ENCODE measurements around the gene ZDHHC13.

The ZDHHC13 gene

DNA sequence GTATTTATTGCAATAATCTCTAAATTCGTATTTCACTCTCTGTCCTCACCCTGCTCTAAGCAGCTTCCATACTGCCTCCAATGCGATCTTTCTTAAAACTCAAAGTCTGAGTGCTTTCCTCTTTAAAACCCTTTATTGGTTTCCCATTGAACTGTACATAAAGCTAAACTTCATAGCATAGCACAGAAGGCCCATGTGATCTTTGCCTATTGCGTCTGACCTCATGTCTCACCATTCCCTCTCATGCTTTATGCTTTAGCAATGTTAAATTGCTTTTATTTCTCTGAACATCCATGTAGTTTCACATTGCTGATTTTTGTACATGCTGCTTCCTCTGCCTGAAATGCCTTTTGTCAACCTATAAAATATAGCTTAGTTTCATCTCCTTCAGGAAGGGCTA lies 28.4 kb downstream of the ZDHHC13 start:
- TF ChIP-seq CTCF (IDR thresholded peaks at IDR 0.05; ENCODE audit: low read depth, low read length, missing control alignments): no peak
- no peak overlapping the region for H3K4me3 ChIP-seq (ENCODE audit: low read depth, low read length)
- in situ Hi-C loops (cut with HindIII; ENCODE audit: low pct_ligation_motif_present, low sequenced_read_pairs): no loop called here

GRCh38 chr11:19156892-19157291 lies 39.9 kb downstream of the ZDHHC13 start:
- H3K27me3 ChIP-seq (replicated peaks): no peaks in the 10 kb centered on the region
- in situ Hi-C loops (cut with HindIII; ENCODE audit: low pct_ligation_motif_present, low sequenced_read_pairs): no loop called here
- no peak overlapping the region for H3K27ac ChIP-seq
- DNase-seq: no peak
- no peaks in the 10 kb centered on the region for H3K36me3 ChIP-seq (replicated peaks)
- no peak overlapping the region for H3K4me3 ChIP-seq (ENCODE audit: low read depth, low read length)
- no peak for TF ChIP-seq CTCF (IDR thresholded peaks at IDR 0.05; ENCODE audit: low read depth, low read length, missing control alignments)

More for the DNA sequence above, 28.4 kb downstream of the ZDHHC13 start:
- H3K36me3 ChIP-seq (replicated peaks): no peaks in the 10 kb centered on the region
- H3K27ac ChIP-seq: no peak overlapping the region
- DNase-seq: no peak
- H3K27me3 ChIP-seq (replicated peaks): no peaks in the 10 kb centered on the region

- no peak for TF ChIP-seq CTCF (IDR thresholded peaks at IDR 0.05; ENCODE audit: low read depth, low read length, missing control alignments)
- Histone ChIP-seq H3K36me3 (replicated peaks) (peaks cover 4% of the 10 kb centered on the region), H3K27me3 (replicated peaks) (no peaks in the 10 kb centered on the region), H3K4me3 (ENCODE audit: low read depth, low read length) (no peak overlapping the region), H3K27ac (no peak overlapping the region)
- DNase-seq: no peak
- in situ Hi-C loops (cut with HindIII; ENCODE audit: low pct_ligation_motif_present, low sequenced_read_pairs): no loop called here
These were observed 43.9 kb downstream of the ZDHHC13 start for GRCh38 chr11:19160847-19161246.

DNA sequence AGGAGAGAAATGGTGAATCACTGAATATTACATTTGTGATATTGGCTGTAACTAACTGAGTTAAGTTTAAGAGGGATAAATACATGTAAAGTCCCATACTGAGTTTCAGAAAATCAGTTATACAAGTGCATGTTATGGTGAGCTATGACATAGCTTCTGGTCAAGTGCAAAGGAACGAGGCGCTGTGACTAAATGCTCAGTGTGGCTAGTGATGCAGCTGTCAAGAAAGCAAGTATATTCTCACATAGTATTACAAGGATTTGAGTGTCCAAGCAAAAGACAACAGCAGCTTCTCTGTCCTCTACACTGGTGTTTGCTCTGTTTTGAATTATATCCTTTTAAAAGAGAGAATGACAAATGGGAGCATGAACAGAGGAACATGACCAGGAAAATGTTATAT lies 44.7 kb downstream of the ZDHHC13 start:
- Histone ChIP-seq H3K4me3 (ENCODE audit: low read depth, low read length) (no peak overlapping the region), H3K36me3 (replicated peaks) (peaks cover 5% of the 10 kb centered on the region), H3K27me3 (replicated peaks) (no peaks in the 10 kb centered on the region), H3K27ac (no peak overlapping the region)
- TF ChIP-seq CTCF (IDR thresholded peaks at IDR 0.05; ENCODE audit: low read depth, low read length, missing control alignments): no peak
- in situ Hi-C loops (cut with HindIII; ENCODE audit: low pct_ligation_motif_present, low sequenced_read_pairs): no loop called here
- no peak for DNase-seq

DNA sequence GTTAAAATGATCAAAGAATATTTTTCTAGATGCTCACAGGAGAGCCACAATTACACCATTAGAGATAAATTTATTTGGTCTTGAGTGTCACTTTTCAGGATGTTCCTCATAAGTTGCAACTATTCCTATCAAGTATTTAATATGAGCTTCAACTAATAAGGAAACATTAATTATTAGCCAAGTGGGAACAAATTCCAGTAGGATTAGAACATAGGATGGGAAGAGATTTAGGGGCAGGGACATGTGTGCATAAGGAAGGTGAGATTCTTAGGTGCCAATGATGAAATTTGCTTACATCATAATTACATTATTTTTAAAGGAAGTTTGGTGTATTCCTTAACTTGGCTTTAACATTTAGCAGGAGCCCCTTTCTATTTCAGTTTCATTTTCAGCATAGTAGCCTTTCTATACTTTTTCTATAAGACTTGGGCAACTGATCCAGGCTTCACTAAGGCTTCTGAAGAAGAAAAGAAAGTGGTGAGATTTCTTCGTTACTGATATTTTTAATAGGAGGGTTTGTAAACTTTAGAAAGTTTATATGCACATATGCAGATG lies 46.1 kb downstream of the ZDHHC13 start:
- in situ Hi-C loops (cut with HindIII; ENCODE audit: low pct_ligation_motif_present, low sequenced_read_pairs): no loop called here

More for the DNA sequence above, 46.1 kb downstream of the ZDHHC13 start:
- Histone ChIP-seq H3K36me3 (replicated peaks) (peaks cover 5% of the 10 kb centered on the region), H3K27me3 (replicated peaks) (no peaks in the 10 kb centered on the region), H3K27ac (no peak overlapping the region), H3K4me3 (ENCODE audit: low read depth, low read length) (no peak overlapping the region)
- TF ChIP-seq CTCF (IDR thresholded peaks at IDR 0.05; ENCODE audit: low read depth, low read length, missing control alignments): no peak
- DNase-seq: no peak
